GM19238 (cell line): Measurements from ENCODE around the gene PPP3CB.

Experiments
- DNase-seq: peaks from one replicate; pipeline ENCODE4 v3.0.0; 2011; ENCODE audit warnings: low spot score; ENCODE audit not compliant: insufficient read length

The PPP3CB gene

GRCh38 chr10:73495884-73496674, at the start of gene PPP3CB:
TSS of gene PPP3CB (minus strand) at chr10:73496024. CDS start at chr10:73495889, 135 bp downstream.
- peak; percentile 75 for DNase-seq

GRCh38 chr10:73545357-73545756, 49.5 kb upstream of the PPP3CB start:
- no peak for DNase-seq

- DNase-seq: no peak
Observed at GRCh38 chr10:73537709-73538108, 41.9 kb upstream of the PPP3CB start.

- DNase-seq: no peak
Observed at GRCh38 chr10:73537288-73537687, 41.5 kb upstream of the PPP3CB start.

GRCh38 chr10:73534857-73535256, 39.0 kb upstream of the PPP3CB start:
- no peak for DNase-seq

GRCh38 chr10:73529089-73529832, 33.4 kb upstream of the PPP3CB start:
- DNase-seq: peak; percentile 49

- no peak for DNase-seq
Observed at GRCh38 chr10:73522263-73522662, 26.4 kb upstream of the PPP3CB start.

- no peak for DNase-seq
Observed at GRCh38 chr10:73519336-73519735, 23.5 kb upstream of the PPP3CB start.

- DNase-seq: no peak
Observed at GRCh38 chr10:73517166-73517888, 21.5 kb upstream of the PPP3CB start.

- DNase-seq: no peak
Observed at GRCh38 chr10:73512207-73512743, 16.5 kb upstream of the PPP3CB start.

- no peak for DNase-seq
Observed at GRCh38 chr10:73509695-73510094, 13.9 kb upstream of the PPP3CB start.

GRCh38 chr10:73506491-73506890, 10.7 kb upstream of the PPP3CB start:
- no peak for DNase-seq

GRCh38 chr10:73506074-73506473, 10.2 kb upstream of the PPP3CB start:
- DNase-seq: no peak

GRCh38 chr10:73503037-73503436, 7.2 kb upstream of the PPP3CB start:
- DNase-seq: no peak

GRCh38 chr10:73501651-73502050, 5.8 kb upstream of the PPP3CB start:
- DNase-seq: no peak

GRCh38 chr10:73497623-73498022, 1.8 kb upstream of the PPP3CB start:
- no peak for DNase-seq

GRCh38 chr10:73495226-73495883, 469 bp downstream of the PPP3CB start:
- DNase-seq: peak; percentile 90

GRCh38 chr10:73494877-73495225, 973 bp downstream of the PPP3CB start:
- DNase-seq: no peak

GRCh38 chr10:73494213-73494612, 1.6 kb downstream of the PPP3CB start:
- DNase-seq: no peak

GRCh38 chr10:73493781-73494180, 2.0 kb downstream of the PPP3CB start:
- no peak for DNase-seq

GRCh38 chr10:73486601-73487000, 9.2 kb downstream of the PPP3CB start:
- DNase-seq: no peak
